ENCODE data around the gene ZNF672.

ZNF672 gene

DNA sequence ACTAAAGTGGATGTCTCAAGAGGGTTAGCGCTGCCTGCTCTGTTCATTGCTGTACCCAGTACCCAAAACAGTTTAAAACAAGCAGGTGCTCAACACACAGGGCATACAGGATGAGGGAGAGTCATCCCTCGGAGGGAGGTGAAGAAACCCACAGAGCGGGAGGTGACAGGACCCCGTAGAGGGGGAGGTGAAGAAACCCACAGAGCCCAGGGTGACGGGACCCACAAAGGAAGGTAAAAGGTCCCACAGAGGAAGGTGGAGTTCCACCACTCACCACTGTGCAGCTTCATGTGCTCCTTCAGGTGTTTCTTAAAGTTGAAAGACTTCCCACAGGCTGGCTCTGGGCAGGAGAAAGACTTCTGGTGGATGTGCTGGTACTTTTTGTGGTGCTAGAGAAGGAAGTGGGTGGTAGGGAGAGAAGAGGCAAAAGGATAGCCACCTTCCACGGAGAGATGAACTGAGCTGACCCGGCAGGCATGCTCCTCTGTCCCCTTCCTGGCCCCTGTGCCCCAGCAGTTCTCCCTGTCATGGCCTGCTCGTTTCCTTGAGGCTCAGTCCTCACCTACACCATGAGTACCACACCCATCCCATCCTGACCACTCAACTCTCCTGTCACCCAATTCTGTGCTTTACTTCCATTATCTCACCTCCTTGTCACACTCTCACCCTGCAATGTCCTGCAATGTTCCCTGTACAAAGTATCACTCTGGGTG lies 15.8 kb downstream of the ZNF672 start:
- DNase-seq (peak; percentile 29 to 63), ATAC-seq (peak; percentile 73)
- Mint-ChIP-seq H3K27ac (peak overlapping the region in 1 of 2 donors; percentile 81), H3K4me3 (peak overlapping the region in 1 of 2 donors; percentile 15), H3K9me3 (no peaks in the 10 kb centered on the region), H3K27me3 (no peaks in the 10 kb centered on the region), H3K4me1 (peaks cover 12% of the 10 kb centered on the region)

DNA sequence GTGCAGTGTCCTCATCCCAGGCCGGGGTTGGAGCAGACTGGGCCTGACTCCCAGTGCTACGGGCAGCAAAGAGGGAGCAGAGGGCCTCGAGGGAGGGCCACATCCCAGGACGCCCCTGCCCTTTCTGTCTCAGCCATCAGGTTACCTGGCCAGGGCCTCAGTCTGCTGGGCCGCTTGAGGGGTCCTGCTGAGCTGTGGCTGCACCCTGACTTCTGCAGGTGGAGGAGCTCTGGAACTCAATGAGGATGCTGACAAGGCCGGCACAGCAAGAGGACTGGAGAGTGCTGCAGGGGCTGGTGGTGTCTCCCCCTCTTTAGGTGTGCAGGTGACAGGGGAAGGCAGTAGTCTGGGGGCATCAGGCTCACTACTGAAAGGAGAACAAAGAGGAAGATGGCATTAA lies 17.6 kb downstream of the ZNF672 start:
- peak overlapping the region in 1 of 2 donors; percentile 11 for H3K4me3 Mint-ChIP-seq
- no peak for ATAC-seq
- peak overlapping the region; percentile 3 to 85 for H3K27ac Mint-ChIP-seq
- H3K27me3 Mint-ChIP-seq = no peaks in the 10 kb centered on the region
- DNase-seq = no peak
- H3K9me3 Mint-ChIP-seq = no peaks in the 10 kb centered on the region
- peaks cover 26% of the 10 kb centered on the region for H3K4me1 Mint-ChIP-seq

DNA sequence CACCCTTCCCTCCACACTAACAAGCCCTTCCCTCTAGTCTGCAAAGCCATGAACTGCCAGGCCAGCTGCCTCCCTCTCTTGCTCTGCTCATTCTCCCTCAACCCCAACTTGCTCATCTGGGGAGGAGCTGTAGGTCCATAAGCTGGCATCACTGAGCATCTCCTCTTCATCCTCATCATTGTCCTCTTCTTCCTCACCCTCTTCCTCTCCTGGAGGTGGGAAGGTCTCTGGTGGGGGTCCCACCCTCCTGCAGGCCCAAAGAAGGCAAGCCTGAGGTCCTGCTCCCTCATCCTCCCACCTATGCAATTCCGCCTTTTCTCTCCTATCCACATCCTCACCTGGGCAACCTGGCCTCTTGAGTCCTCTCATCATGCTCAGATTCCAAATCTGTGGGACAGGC lies 18.2 kb downstream of the ZNF672 start:
- DNase-seq (no peak), ATAC-seq (no peak)
- Mint-ChIP-seq H3K4me1 (peaks cover 27% of the 10 kb centered on the region), H3K27ac (peak overlapping the region in 1 of 2 donors; percentile 64), H3K27me3 (no peaks in the 10 kb centered on the region), H3K9me3 (no peaks in the 10 kb centered on the region), H3K4me3 (peak overlapping the region; percentile 6)

DNA sequence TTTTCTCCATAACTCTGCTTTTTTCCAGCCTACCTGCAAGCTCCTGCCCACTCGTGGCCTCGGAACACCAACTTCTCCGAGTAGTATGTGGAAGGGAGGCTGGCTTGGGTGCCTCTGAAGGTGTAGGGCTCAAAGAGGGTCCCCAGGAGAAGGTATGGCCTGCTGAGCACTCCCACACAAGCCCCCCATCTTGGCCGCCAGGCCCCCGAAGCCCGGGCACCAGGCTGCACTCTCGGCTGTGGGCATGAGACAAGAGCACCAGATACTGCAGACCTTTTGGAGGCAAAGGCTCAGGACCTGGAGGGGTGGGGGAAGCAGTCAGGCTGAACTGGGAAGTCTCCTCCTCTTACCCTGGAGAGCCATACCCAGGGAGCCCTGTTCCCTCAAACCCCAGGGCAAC lies 19.2 kb downstream of the ZNF672 start:
- Mint-ChIP-seq H3K4me1 (peaks cover 28% of the 10 kb centered on the region), H3K27me3 (no peaks in the 10 kb centered on the region), H3K9me3 (no peaks in the 10 kb centered on the region), H3K4me3 (peak overlapping the region; percentile 88 to 91), H3K27ac (peak overlapping the region in 1 of 2 donors; percentile 91)
- ATAC-seq = no peak
- DNase-seq = no peak

DNA sequence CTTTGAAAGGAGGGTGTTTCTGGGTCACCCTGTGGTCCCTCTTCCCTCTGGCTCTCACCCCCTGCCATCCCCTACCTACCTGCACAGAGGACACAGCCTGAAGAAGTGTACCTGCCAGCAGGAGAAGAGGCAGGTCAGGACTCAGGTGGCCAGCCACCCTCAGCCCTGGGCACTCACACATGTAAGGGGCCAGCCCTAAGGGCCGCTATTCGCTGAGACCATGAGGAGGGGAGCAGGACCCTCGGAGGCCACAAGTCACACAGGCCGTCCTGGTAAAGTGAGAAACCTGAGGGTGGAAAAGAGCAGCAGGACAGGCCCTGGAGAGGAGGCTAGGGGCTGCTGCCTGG lies 19.7 kb downstream of the ZNF672 start:
- no peak for ATAC-seq
- H3K4me1 Mint-ChIP-seq = peaks cover 34% of the 10 kb centered on the region
- no peaks in the 10 kb centered on the region for H3K9me3 Mint-ChIP-seq
- peak in 1 of 2 donors; percentile 20 for DNase-seq
- peak overlapping the region; percentile 91 to 95 for H3K27ac Mint-ChIP-seq
- H3K27me3 Mint-ChIP-seq = no peaks in the 10 kb centered on the region
- peak overlapping the region; percentile 88 to 91 for H3K4me3 Mint-ChIP-seq

DNA sequence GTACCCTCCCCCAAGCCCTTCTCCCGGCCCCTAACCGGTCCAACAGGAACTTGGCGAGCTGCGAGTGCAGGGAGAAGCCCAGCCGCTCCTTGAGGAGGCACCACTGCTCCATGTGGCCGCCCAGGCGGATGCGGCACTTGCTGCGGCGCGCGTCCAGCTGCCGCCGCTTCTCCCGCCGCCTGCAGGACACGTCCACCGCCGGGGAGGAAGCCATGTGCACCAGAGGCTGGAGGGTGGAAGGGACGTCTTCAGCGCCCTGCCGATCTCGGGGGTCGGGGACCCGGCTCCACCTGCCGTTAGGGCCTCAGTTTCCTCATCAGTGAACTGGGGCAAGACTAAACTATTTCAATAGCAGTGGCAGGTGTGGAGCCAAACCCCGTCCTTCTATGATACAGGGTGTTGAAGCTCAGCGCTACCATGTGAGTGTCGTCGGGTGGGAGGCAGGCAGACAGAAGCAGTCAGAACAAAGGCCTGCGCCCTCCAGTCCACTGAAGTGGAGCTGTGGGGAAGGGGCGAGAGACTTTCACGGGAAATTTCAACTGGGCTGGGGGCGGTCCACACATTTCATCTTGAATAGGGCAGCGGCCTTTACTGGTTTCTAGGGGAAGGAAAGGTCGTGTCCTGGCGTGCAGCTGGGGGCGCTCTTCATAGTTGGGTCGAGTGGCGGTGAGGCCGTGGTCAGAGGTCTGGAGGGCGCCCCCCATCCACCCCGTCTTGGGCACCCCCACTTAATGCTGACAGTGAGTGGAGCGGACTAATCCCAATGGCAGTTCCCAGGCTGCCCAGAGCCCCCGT lies 20.3 kb downstream of the ZNF672 start:
- ATAC-seq (peak; percentile 68), DNase-seq (peak in 1 of 2 donors; percentile 47)
- H3K4me1 Mint-ChIP-seq = peaks cover 36% of the 10 kb centered on the region
- peak overlapping the region; percentile 88 to 91 for H3K4me3 Mint-ChIP-seq
- H3K9me3 Mint-ChIP-seq = no peaks in the 10 kb centered on the region
- H3K27me3 Mint-ChIP-seq = no peaks in the 10 kb centered on the region
- peak overlapping the region; percentile 91 to 95 for H3K27ac Mint-ChIP-seq

DNA sequence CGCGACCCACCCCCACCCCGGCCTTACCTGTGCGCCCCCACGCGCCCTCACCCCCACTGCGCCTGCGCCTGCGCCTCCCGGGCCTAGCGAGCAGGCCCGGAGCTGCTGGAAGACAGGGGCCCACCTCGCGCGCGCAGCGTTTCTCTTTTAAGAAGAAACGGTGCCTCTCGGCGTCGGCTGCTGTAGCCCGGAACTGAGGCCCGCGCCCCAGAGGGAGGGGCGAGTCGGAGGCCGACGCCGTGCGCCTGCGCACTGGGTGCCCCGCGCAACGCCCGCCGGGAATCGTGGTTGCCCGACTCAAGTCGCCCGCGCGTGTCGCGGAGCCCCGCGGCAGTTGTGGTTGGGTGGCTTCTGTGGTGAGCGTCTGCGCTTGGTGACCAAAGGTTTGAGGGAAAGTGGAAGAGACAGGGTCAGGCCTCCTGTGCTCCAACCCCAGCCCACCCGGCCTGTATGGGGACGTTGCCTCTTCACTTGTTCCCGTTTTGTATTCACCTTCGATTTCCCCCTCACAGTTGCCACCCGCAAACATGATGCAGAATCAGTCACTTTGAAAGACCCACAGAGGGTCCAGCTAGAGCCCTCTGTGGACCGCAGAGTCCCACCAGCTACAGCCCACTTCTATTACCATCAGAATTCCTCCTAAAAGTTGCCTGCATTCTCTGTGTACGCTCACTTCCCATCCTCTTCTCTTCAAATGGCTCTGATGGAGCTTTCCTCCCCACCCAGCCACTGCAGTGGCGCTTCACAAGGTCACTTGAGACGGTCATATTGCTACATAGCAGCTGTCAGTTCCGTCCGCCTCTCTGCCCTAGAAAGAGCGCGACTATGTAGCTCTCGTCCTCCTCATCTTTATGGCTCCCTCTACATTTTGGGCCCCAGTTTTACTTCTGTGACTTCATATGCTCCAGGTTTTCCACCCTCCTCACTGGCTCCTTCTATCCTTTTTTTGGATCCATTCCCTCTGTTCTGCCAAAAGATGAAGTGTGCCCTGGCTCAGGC lies 21.2 kb downstream of the ZNF672 start, which contains the start of gene ZNF692:
Gene ZNF692 (minus strand): TSS at position 195 of the 999 bp plus-strand sequence. CDS start 776 bp downstream, outside the sequence.
- H3K9me3 Mint-ChIP-seq = no peaks in the 10 kb centered on the region
- H3K4me1 Mint-ChIP-seq = peaks cover 44% of the 10 kb centered on the region
- peak; percentile 88 for ATAC-seq
- peak within 1 kb of the TSS; percentile 88 to 91 for H3K4me3 Mint-ChIP-seq
- H3K27ac Mint-ChIP-seq = peak within 1 kb of the TSS; percentile 91 to 95
- DNase-seq = peak; percentile 95 to 98
- no peaks in the 10 kb centered on the region for H3K27me3 Mint-ChIP-seq

DNA sequence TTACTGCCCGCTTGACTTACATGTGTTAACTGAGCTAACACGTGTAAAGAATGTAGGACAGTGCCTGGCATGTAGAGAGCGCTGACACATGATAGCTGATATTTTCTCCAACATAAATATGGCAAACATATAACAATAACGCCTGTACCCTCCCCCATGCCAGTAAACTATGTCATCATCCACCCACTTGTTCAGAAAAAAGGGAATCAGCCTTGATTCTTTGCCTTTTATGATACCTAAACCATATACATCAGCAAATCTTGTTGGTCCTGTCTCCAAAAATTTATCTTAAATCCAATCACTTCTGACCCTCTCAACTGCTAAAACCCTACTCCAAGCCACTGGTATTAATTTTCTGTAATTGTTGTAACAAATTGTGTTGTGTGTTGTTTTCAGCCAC lies 22.0 kb downstream of the ZNF672 start:
- Mint-ChIP-seq H3K27ac (peak overlapping the region; percentile 81 to 91), H3K27me3 (no peaks in the 10 kb centered on the region), H3K4me1 (peaks cover 46% of the 10 kb centered on the region), H3K9me3 (no peaks in the 10 kb centered on the region), H3K4me3 (peak overlapping the region; percentile 88 to 91)
- DNase-seq (no peak), ATAC-seq (no peak)

DNA sequence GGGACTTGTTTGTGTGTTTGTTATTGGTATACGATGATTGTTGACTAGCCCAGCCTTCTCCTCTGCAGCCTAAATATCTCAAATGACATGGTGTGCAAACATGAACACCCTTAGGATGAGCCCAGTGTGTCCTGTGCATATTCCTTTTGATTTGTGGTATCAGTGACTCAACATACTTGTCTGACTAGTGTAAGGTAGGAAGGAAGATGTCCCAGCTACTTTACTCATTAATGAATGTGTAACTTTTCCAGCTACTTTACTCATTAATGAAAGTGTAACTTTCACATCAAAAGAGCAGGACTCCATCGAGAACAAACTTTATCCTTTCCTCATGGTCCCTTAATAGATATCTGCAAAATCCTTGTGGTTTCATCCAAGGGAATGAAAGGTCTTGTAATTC lies 23.6 kb downstream of the ZNF672 start:
- Mint-ChIP-seq H3K4me3 (no peak overlapping the region), H3K4me1 (peaks cover 46% of the 10 kb centered on the region), H3K27me3 (no peaks in the 10 kb centered on the region), H3K9me3 (no peaks in the 10 kb centered on the region), H3K27ac (no peak overlapping the region)
- DNase-seq (no peak), ATAC-seq (no peak)

DNA sequence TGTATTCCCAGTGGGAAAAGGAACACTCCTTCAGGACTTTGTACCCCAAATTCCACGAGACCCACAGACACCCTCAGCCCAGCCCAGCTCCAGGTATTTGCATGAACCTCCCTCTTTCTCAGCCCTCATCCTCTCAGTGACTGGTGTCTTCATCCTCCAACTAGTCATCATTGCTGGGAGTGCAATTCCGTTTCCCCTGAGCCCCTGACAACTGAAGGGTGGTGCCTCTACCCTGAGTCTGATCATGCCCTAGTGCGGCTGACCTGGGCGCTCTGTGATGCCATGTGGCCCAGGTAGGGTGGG lies 24.6 kb downstream of the ZNF672 start:
- peaks cover 42% of the 10 kb centered on the region for H3K4me1 Mint-ChIP-seq
- H3K27me3 Mint-ChIP-seq = no peaks in the 10 kb centered on the region
- DNase-seq (no peak), ATAC-seq (peak; percentile 36)
- H3K4me3 Mint-ChIP-seq = peak overlapping the region; percentile 88 to 93
- H3K27ac Mint-ChIP-seq = peak overlapping the region; percentile 30 to 73
- H3K9me3 Mint-ChIP-seq = no peaks in the 10 kb centered on the region

DNA sequence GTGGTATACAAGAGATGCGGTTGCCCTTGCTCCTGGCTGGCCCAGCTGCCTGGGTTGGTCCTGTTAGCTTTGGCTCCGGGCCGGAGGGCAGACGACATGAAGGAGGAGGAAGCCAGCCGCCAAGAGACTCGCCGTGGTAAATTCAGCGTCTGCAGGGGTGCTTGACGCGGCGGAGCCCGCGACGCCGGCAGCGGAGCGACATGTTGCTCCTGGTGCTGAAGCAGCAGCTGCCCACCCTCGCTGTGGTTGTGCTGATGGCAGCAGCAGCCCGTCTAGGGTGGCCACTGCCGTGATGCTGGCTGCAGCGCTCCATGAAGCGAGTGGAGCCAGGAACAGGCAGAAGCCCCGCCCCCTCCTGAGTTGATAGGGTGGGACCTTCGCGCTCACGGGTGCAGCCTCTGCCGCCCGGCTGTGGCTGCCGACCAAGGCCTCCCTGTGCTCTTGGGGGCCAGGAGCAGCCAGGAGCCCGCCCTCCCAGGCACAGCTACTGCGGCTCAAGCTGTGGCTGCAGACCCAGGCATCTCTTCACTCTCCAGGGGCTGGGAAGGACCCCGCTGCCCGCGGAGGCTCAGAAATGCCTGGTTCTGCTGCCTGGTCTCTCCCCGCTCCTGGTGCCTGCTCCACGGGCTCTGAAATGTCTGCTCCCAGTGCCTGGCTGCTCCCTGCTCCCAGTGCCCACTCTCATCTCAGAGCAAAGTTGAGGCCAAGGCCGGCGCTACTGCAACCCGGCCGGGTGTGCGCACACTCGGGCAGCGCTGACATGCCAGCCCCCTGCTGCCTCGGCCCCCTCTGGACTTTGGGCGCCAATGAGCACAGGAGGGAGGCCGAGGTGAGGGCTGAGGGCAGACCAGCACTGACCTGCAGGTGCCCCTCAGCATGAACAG lies 25.2 kb downstream of the ZNF672 start:
- Mint-ChIP-seq H3K27me3 (no peaks in the 10 kb centered on the region), H3K4me1 (peaks cover 36% of the 10 kb centered on the region), H3K9me3 (no peaks in the 10 kb centered on the region), H3K4me3 (peak overlapping the region; percentile 88 to 93), H3K27ac (peak overlapping the region; percentile 30 to 73)
- peak; percentile 72 to 78 for DNase-seq
- ATAC-seq = peak; percentile 66

DNA sequence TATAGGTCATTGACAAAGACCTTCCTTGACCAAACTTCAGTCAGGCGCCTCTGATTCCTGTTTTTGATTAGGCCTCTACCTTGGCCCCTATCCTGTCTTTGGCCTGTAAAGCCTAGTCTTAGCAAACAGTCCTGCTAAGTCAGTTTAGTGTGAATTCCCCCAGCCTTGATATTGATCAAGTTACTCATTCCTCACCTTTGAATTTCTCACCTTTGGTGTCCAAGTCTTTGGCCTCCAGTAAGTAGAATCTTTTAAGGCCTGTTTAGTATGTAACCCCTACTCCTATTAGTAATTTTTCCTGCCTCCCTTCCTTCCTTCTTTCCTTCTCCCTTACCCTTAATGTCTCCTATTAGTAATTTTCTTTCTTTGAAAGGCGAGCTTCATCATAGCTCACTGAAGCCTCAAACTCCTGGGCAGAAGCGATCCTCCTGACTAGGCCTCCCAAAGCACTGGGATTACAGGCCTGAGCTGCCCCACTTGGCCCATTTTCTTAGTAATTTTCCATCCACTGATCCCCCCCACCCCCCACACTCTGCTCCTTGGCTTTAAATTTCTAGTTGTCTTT lies 33.9 kb downstream of the ZNF672 start:
- peaks cover 25% of the 10 kb centered on the region for H3K4me1 Mint-ChIP-seq
- no peak for DNase-seq
- no peaks in the 10 kb centered on the region for H3K27me3 Mint-ChIP-seq
- H3K9me3 Mint-ChIP-seq = peaks cover 0 to 7% of the 10 kb centered on the region in 2 donors
- no peak for ATAC-seq
- H3K27ac Mint-ChIP-seq = peak overlapping the region in 1 of 2 donors; percentile 80
- H3K4me3 Mint-ChIP-seq = no peak overlapping the region

DNA sequence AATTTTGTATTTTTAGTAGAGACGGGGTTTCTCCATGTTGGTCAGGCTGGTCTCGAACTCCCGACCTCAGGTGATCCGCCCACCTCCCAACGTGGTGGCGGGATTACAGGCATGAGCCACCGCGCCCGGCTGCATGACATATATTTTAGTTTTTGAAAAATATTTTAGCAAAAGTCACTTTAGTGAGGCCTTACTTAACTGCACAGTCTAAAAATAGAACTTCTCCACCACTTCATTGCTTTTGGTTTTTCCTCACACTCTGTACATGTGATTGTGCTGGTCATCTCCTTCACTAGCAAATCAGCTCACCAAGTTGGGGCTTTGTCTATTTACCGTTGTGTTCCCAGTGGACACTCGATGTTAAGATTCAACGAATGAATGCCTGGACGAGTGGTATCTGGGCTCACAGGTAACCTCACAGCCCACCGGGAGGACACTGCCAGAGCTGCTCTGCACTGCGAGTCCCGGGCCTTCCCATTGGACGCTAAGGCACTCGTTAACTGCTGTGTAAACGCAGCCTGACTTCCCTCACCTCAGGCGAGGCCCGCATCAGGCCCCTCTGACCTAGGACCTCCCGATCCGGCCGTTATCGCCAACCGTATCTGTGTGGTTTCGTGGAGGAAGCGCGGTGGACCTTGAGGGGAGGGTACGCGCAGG lies 34.9 kb downstream of the ZNF672 start:
- Mint-ChIP-seq H3K27me3 (no peaks in the 10 kb centered on the region), H3K4me1 (peaks cover 25% of the 10 kb centered on the region), H3K4me3 (peak overlapping the region; percentile 90 to 96), H3K27ac (peak overlapping the region; percentile 89 to 100), H3K9me3 (peaks cover 0 to 7% of the 10 kb centered on the region in 2 donors)
- DNase-seq = peak; percentile 64 to 73
- peak; percentile 75 for ATAC-seq

Data from stimulated activated naive CD8-positive, alpha-beta T cell treated with anti-CD3 and anti-CD28 coated beads, Interleukin-15, amount 100 ng/mL, for 72 hours (primary cell).